ENCODE measurements around the gene FNIP1. TPM values are rescaled to one million over a fixed set of nuclear protein-coding genes. Genes with fewer than 3 reads are reported as not detected.

The FNIP1 gene
- total and polyA plus RNA-seq, 2 of the 13 experiments (the other 11 are each of a cell fraction or from before 2014, with no cell fraction given): 10.9 to 29.3 TPM

GRCh38 chr5:131630208-131630962 is 166.4 kb downstream of the FNIP1 start (continued):
- 0 out of 4 replicates have a peak, but pooled peaks of 1 of the 2 experiments have one; percentile 39 for TF ChIP-seq KLF16 (CRISPR knock-in tag; IDR thresholded peaks at IDR 0.05)
- TF ChIP-seq ZNF740 (CRISPR knock-in tag; IDR thresholded peaks at IDR 0.05): no peak
- TF ChIP-seq ZKSCAN8 (CRISPR knock-in tag; IDR thresholded peaks at IDR 0.05; ENCODE audit: borderline replicate concordance): peak; percentile 17; the same call in 1 of the 2 replicates
- peak; percentile 54 for TF ChIP-seq MED1 (CRISPR knock-in tag; IDR thresholded peaks at IDR 0.05)
- peak; percentile 49; the same call in 1 of the 2 replicates for TF ChIP-seq RXRB (CRISPR knock-in tag; IDR thresholded peaks at IDR 0.05; ENCODE audit: borderline replicate concordance)
- no peak for TF ChIP-seq ZNF337 (CRISPR knock-in tag; IDR thresholded peaks at IDR 0.05; ENCODE audit: borderline replicate concordance, low read depth)
- TF ChIP-seq ZBED4 (CRISPR knock-in tag; IDR thresholded peaks at IDR 0.05; ENCODE audit: borderline replicate concordance): no peak
- no peak for TF ChIP-seq DMTF1 (CRISPR knock-in tag; IDR thresholded peaks at IDR 0.05)
- TF ChIP-seq NR2F2 (IDR thresholded peaks at IDR 0.05; ENCODE audit: borderline replicate concordance, low read depth): peak; percentile 47; the same call in 1 of the 2 replicates
- TF ChIP-seq ELF1 (CRISPR knock-in tag; IDR thresholded peaks at IDR 0.05): no peak
- peak; percentile 45; the same call in 1 of the 2 replicates for TF ChIP-seq ZNF609 (CRISPR knock-in tag; IDR thresholded peaks at IDR 0.05; ENCODE audit: borderline replicate concordance)

All from HepG2 (cell line).